Natural killer cell (primary cell): ENCODE measurements around the gene KIAA1328. TPM values are rescaled to one million over a fixed set of nuclear protein-coding genes. Genes with fewer than 3 reads are reported as not detected.

Source experiments
- ATAC-seq, 3 donors: fragments of 150-1000 bp in 2 of 3; fragments of 200-7000 bp in 1 of 3; cut with Tn5 transposase; 1 replicate in 1 of 3; 2 replicates in 2 of 3; pipeline ENCODE4 v1.10.0; 2021; ENCODE audit warnings: mild to moderate bottlenecking in 2 of 3, moderate library complexity in 2 of 3
- DNase-seq, 2 donors: peaks; one replicate each; pipeline versions ENCODE4 v3.0.0 to v3.0.0-alpha.2; 2013 to 2021; ENCODE audit warnings: mixed read lengths in 1 of 2
- H3K27ac ChIP-seq: one replicate; pipeline ENCODE4 v1.5.1; 2013; ENCODE audit warnings: mild to moderate bottlenecking, low read length
- H3K27me3 ChIP-seq: one replicate; pipeline ENCODE4 v1.6.1; 2013; ENCODE audit warnings: low read length; ENCODE audit not compliant: control insufficient read depth, insufficient read depth
- H3K36me3 ChIP-seq: one replicate; pipeline ENCODE4 v1.6.1; 2013; ENCODE audit warnings: low read length; ENCODE audit not compliant: control insufficient read depth, insufficient read depth
- H3K4me1 ChIP-seq: one replicate; pipeline ENCODE4 v1.6.1; 2013; ENCODE audit warnings: low read length; ENCODE audit not compliant: control insufficient read depth, insufficient read depth
- H3K4me3 ChIP-seq: one replicate; pipeline ENCODE4 v1.5.1; 2013; ENCODE audit warnings: low read length
- H3K9me3 ChIP-seq: one replicate; pipeline ENCODE4 v1.6.1; 2013; ENCODE audit warnings: low read length; ENCODE audit not compliant: control insufficient read depth, insufficient read depth
- H3K27ac Mint-ChIP-seq, 2 donors: one replicate each; pipeline ENCODE4 v1.8.0; 2022; ENCODE audit warnings: mild to moderate bottlenecking in 2 of 2, mixed read lengths in 2 of 2, moderate library complexity in 1 of 2
- H3K27me3 Mint-ChIP-seq, 2 donors: one replicate each; pipeline ENCODE4 v1.8.0; 2022; ENCODE audit warnings: low read depth in 2 of 2, mixed read lengths in 2 of 2
- H3K36me3 Mint-ChIP-seq: one replicate; pipeline ENCODE4 v1.8.0; 2022; ENCODE audit warnings: mixed read lengths
- H3K4me1 Mint-ChIP-seq, 2 donors: one replicate each; pipeline ENCODE4 v1.8.0; 2022; ENCODE audit warnings: mixed read lengths in 2 of 2
- H3K4me3 Mint-ChIP-seq: one replicate; pipeline ENCODE4 v1.8.0; 2022; ENCODE audit warnings: mild to moderate bottlenecking, moderate library complexity, mixed read lengths
- H3K9me3 Mint-ChIP-seq, 2 donors: one replicate each; pipeline ENCODE4 v1.8.0; 2022; ENCODE audit warnings: mixed read lengths in 2 of 2
- WGBS: methylation state at CpG from one replicate; pipeline ENCODE4 v1.1.7; 2013; ENCODE audit warnings: missing lambda C conversion rate; ENCODE audit not compliant: insufficient coverage; 5-methylcytosine and 5-hydroxymethylcytosine counted together
- intact Hi-C: fragments of 100-400 bp; cut with micrococcal nuclease; formaldehyde crosslinking; loops from one replicate; pipeline ENCODE4 v1.14.2; 2022
- total RNA-seq, 4 donors: library from RNA; stranded (reverse); fragments of 120-200 nt in 1 of 4; gene quantifications; one replicate each; pipeline versions ENCODE4 v1.2.3 to v1.2.4, GENCODE V29; 2013 to 2022
- TF ChIP-seq, protein P1 (sequence below): fragments of 200-600 bp; IDR thresholded peaks from one replicate; pipeline ENCODE4 v1.8.0; 2022; ENCODE audit warnings: antibody characterized with exemption

Gene KIAA1328
- total RNA-seq, 3 donors from 2014 or later (not counting 1 experiment from before 2014, with no cell fraction given): 12.3 to 14.3 (median 13.2) TPM

DNA sequence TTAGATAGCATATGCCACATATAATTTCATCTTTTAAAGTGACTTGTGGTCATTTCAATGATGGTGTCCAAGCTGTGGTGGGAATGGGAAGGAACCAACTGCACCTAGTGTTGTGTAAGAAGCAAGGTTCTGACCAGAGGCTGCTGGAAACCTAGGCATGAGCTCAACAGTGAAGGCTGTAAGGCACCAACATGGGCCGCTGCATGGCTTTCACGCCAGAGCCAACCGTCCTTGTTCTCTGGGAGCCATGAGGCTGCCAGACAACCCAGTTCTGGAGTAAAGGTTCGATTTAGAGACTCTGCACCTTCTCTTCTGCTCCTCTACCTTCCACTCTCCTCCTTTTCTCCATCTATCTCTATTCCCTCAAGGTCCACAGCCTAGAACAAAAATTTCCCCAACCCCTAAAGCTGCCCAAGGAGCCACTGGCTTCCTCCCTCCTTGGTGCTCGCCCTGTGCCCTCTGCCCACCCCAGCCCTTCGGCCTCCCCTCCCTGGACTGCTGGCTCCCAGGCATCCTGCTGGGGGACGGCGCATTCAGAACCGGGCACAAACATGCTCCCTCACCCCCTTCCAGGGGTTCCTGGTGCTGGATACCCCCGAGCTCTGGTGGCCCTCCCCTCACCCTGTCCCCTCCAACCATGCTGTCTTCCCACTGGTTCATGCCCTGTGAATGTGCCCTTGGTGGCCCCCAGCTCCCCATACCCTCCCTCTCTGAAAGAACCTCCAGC is 431.6 kb downstream of the KIAA1328 start:
- Histone ChIP-seq H3K4me1 (no peaks in the 10 kb centered on the region), H3K27me3 (no peaks in the 10 kb centered on the region), H3K27ac (no peak overlapping the region), H3K36me3 (no peaks in the 10 kb centered on the region), H3K9me3 (no peaks in the 10 kb centered on the region), H3K4me3 (no peak overlapping the region)
- H3K27me3 Mint-ChIP-seq: peaks cover 10 to 13% of the 10 kb centered on the region in 2 donors
- no peak overlapping the region for H3K4me3 Mint-ChIP-seq
- 76% methylated on average over 10 of the region's 10 CpGs for WGBS
- H3K9me3 Mint-ChIP-seq: no peaks in the 10 kb centered on the region
- DNase-seq: no peak
- H3K36me3 Mint-ChIP-seq: no peaks in the 10 kb centered on the region
- H3K4me1 Mint-ChIP-seq: no peaks in the 10 kb centered on the region
- H3K27ac Mint-ChIP-seq: no peak overlapping the region
- intact Hi-C loops: no loop called here
- TF ChIP-seq, protein P1, sequence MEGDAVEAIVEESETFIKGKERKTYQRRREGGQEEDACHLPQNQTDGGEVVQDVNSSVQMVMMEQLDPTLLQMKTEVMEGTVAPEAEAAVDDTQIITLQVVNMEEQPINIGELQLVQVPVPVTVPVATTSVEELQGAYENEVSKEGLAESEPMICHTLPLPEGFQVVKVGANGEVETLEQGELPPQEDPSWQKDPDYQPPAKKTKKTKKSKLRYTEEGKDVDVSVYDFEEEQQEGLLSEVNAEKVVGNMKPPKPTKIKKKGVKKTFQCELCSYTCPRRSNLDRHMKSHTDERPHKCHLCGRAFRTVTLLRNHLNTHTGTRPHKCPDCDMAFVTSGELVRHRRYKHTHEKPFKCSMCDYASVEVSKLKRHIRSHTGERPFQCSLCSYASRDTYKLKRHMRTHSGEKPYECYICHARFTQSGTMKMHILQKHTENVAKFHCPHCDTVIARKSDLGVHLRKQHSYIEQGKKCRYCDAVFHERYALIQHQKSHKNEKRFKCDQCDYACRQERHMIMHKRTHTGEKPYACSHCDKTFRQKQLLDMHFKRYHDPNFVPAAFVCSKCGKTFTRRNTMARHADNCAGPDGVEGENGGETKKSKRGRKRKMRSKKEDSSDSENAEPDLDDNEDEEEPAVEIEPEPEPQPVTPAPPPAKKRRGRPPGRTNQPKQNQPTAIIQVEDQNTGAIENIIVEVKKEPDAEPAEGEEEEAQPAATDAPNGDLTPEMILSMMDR: no peak
- ATAC-seq: no peak

DNA sequence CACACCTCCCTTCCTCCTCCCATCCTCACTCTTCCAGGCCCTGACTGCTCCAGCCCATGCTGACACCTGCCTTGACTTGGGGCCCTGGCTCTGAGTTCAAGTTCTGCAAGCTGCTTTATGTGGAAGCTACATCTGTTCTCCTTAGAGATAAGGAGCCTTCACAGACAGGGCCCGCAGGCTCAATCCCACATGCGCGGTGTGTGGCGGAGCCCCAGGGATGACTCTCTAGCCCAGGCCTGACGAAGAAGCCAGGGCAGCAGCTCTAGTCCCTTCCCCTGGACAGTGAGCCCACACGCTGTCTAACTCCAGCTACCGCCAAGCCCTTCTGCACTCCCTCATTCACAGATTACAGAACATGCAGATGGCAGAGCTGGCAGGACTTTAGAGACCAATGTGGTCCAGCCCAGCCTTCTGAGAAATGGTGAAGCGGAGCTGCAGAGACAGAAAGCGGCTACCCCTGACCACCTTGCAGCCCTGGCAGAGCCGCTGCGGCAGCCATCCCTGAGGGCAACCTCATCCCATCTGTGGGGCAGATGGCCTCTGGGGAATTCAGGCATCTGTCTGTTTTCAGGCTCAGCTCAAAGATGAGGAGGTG is 432.4 kb downstream of the KIAA1328 start:
- Histone ChIP-seq H3K27me3 (no peaks in the 10 kb centered on the region), H3K4me3 (no peak overlapping the region), H3K27ac (no peak overlapping the region), H3K4me1 (no peaks in the 10 kb centered on the region), H3K36me3 (no peaks in the 10 kb centered on the region), H3K9me3 (no peaks in the 10 kb centered on the region)
- whole genome bisulfite sequencing: 87% methylated on average over 11 of the region's 11 CpGs
- Mint-ChIP-seq H3K4me3 (no peak overlapping the region), H3K4me1 (no peaks in the 10 kb centered on the region), H3K9me3 (no peaks in the 10 kb centered on the region), H3K36me3 (no peaks in the 10 kb centered on the region), H3K27me3 (peaks cover 6 to 7% of the 10 kb centered on the region in 2 donors), H3K27ac (no peak overlapping the region)
- ATAC-seq (no peak), DNase-seq (no peak)
- TF ChIP-seq, protein P1: no peak
- intact Hi-C loops: no loop called here

DNA sequence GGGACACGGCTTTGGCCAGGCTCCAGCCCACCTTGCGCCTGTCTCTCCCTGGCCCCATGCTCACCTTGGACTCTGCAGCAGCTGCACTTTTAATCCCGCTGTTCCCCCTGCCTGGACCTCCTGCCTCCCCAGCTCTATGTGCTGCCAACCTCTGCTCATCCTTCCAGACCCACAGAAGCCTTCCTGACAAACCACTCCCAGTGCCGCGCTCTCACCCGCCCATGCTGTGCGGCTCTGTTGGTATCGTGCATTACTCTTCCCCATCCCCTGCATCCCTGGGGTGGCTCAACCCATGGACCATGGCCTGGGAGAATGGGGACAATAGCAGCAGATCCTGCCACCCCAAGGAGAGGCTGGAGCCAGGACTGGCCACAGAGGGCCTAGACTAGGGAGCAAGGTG is 433.1 kb downstream of the KIAA1328 start:
- no peaks in the 10 kb centered on the region for H3K9me3 Mint-ChIP-seq
- H3K27ac ChIP-seq: no peak overlapping the region
- intact Hi-C loops: no loop called here
- no peaks in the 10 kb centered on the region for H3K9me3 ChIP-seq
- no peak overlapping the region for H3K4me3 Mint-ChIP-seq
- peaks cover 6 to 7% of the 10 kb centered on the region in 2 donors for H3K27me3 Mint-ChIP-seq
- no peaks in the 10 kb centered on the region for H3K27me3 ChIP-seq
- no peak for ATAC-seq
- no peaks in the 10 kb centered on the region for H3K36me3 ChIP-seq
- no peaks in the 10 kb centered on the region for H3K4me1 ChIP-seq
- no peaks in the 10 kb centered on the region for H3K4me1 Mint-ChIP-seq
- 91% methylated on average over 8 of the region's 8 CpGs for WGBS
- no peak overlapping the region for H3K4me3 ChIP-seq
- no peak for DNase-seq
- no peak overlapping the region for H3K27ac Mint-ChIP-seq
- no peaks in the 10 kb centered on the region for H3K36me3 Mint-ChIP-seq
- TF ChIP-seq, protein P1: no peak
